Mucosa of gallbladder (tissue), 1 donor: Measurements from ENCODE around the gene RMC1. TPM values are rescaled to one million over a fixed set of nuclear protein-coding genes. Genes with fewer than 3 reads are reported as not detected.
"Not testable (repeated sequence)": the region's sequence is repeated elsewhere in the genome, so short reads cannot be mapped to it uniquely, and the experiment has no call there.

ENCODE experiments used
- DNase-seq: peaks from one replicate; pipeline ENCODE4 v3.0.0-alpha.2; 2020; ENCODE audit warnings: low spot score
- total RNA-seq: library from RNA; stranded (reverse); gene quantifications from one replicate; pipeline ENCODE4 v1.2.1, GENCODE V29; 2021
- donor health status: DM: no; HTN: no; CAD: no.

Gene RMC1
- 27.0 TPM for total RNA-seq

- DNase-seq = peak; percentile 97
Measured at GRCh38 chr18:23503038-23503962, at the start of gene RMC1. Gene RMC1 (plus strand): TSS chr18:23503511. CDS start chr18:23503619, 108 bp downstream.

GRCh38 chr18:23453680-23454058, 49.6 kb upstream of the RMC1 start:
- peak; percentile 18 for DNase-seq

- DNase-seq = no peak
Measured at GRCh38 chr18:23456835-23457234, 46.5 kb upstream of the RMC1 start.

- no peak for DNase-seq
Measured at GRCh38 chr18:23458830-23459529, 44.3 kb upstream of the RMC1 start.

- no peak for DNase-seq
Measured at GRCh38 chr18:23459530-23459921, 43.8 kb upstream of the RMC1 start.

GRCh38 chr18:23460285-23461273, 42.7 kb upstream of the RMC1 start:
- peak; percentile 22 for DNase-seq

GRCh38 chr18:23462876-23463275, 40.4 kb upstream of the RMC1 start:
- no peak for DNase-seq

- DNase-seq = no peak
Measured at GRCh38 chr18:23468753-23469459, 34.4 kb upstream of the RMC1 start.

- no peak for DNase-seq
Measured at GRCh38 chr18:23470620-23471387, 32.5 kb upstream of the RMC1 start.

GRCh38 chr18:23471486-23471885, 31.8 kb upstream of the RMC1 start:
- DNase-seq = no peak

GRCh38 chr18:23479829-23480505, 23.3 kb upstream of the RMC1 start:
- no peak for DNase-seq

- DNase-seq = no peak
Measured at GRCh38 chr18:23484561-23485182, 18.6 kb upstream of the RMC1 start.

- DNase-seq = no peak
Measured at GRCh38 chr18:23485386-23485785, 17.9 kb upstream of the RMC1 start.

- no peak for DNase-seq
Measured at GRCh38 chr18:23487738-23488570, 15.4 kb upstream of the RMC1 start.

- not testable (repeated sequence) for DNase-seq
Measured at GRCh38 chr18:23489586-23489985, 13.7 kb upstream of the RMC1 start.

GRCh38 chr18:23493654-23494053, 9.7 kb upstream of the RMC1 start:
- no peak for DNase-seq

- DNase-seq = no peak
Measured at GRCh38 chr18:23494992-23495391, 8.3 kb upstream of the RMC1 start.

GRCh38 chr18:23495723-23496440, 7.4 kb upstream of the RMC1 start:
- no peak for DNase-seq
